ENCODE measurements around the gene MTMR12. TPM values are rescaled to one million over a fixed set of nuclear protein-coding genes. Genes with fewer than 3 reads are reported as not detected.
"Not testable (repeated sequence)": the region's sequence is repeated elsewhere in the genome, so short reads cannot be mapped to it uniquely, and the experiment has no call there.

The MTMR12 gene
- total and polyA plus RNA-seq, 2 donors from 2014 or later, result 9.3 to 52.8 TPM

- Histone ChIP-seq H3K9me3 (ENCODE audit: control insufficient read depth in 2 of 3, insufficient read depth in 1 of 3, low read length in 3 of 3) (no peaks in the 10 kb centered on the region), H3K9ac (ENCODE audit: low read length in 3 of 3) (no peak overlapping the region), H3K4me1 (ENCODE audit: control insufficient read depth in 2 of 3, insufficient read depth in 2 of 3, low read depth in 1 of 3, low read length in 3 of 3) (peaks cover 0 to 5% (median 5%) of the 10 kb centered on the region in 3 donors), H3K27me3 (ENCODE audit: control insufficient read depth, insufficient read depth, low read length) (no peaks in the 10 kb centered on the region), H3K4me3 (ENCODE audit: low read length in 3 of 3) (no peak overlapping the region), H3K36me3 (ENCODE audit: control insufficient read depth in 2 of 3, insufficient read depth in 3 of 3, low read length in 3 of 3) (no peaks in the 10 kb centered on the region), H3K27ac (ENCODE audit: low read depth in 2 of 2, low read length in 2 of 2) (no peak overlapping the region)
- intact Hi-C loops (cut with DNase I), result no loop called here
- no peak for TF ChIP-seq CTCF (IDR thresholded peaks at IDR 0.05; ENCODE audit: borderline replicate concordance, extremely low read depth, insufficient read depth)
- FAIRE-seq, result no peak
- no peak for DNase-seq
Measured at GRCh38 chr5:32315221-32316014, 2.7 kb upstream of the MTMR12 start.

DNA sequence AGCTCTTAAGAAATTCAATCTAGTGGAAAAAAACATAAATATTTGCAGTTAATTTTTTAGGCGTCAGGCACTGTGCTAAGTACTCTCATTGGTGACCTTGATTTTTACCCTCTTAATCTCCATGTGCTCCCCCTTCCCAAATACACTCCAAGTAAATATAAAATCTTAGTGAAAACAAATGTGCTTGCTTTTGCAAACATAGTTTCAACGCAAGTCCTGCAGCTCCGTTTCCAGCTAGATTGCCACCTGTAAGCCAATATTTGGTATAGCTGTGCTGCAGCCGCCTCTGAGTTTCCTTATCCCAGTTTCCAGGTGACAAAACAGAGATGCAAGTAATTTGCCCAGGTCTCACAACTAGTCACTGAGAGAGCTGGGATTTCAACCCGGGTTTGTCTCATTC lies 1.9 kb upstream of the MTMR12 start:
- intact Hi-C loops (cut with DNase I), result no loop called here
- Histone ChIP-seq H3K36me3 (ENCODE audit: control insufficient read depth in 2 of 3, insufficient read depth in 3 of 3, low read length in 3 of 3) (no peaks in the 10 kb centered on the region), H3K9ac (ENCODE audit: low read length in 3 of 3) (no peak overlapping the region), H3K4me3 (ENCODE audit: low read length in 3 of 3) (no peak overlapping the region), H3K9me3 (ENCODE audit: control insufficient read depth in 2 of 3, insufficient read depth in 1 of 3, low read length in 3 of 3) (no peaks in the 10 kb centered on the region), H3K27ac (ENCODE audit: low read depth in 2 of 2, low read length in 2 of 2) (no peak overlapping the region), H3K4me1 (ENCODE audit: control insufficient read depth in 2 of 3, insufficient read depth in 2 of 3, low read depth in 1 of 3, low read length in 3 of 3) (peaks cover 0 to 5% (median 5%) of the 10 kb centered on the region in 3 donors), H3K27me3 (ENCODE audit: control insufficient read depth, insufficient read depth, low read length) (no peaks in the 10 kb centered on the region)
- no peak for DNase-seq
- FAIRE-seq, result no peak
- TF ChIP-seq CTCF (IDR thresholded peaks at IDR 0.05; ENCODE audit: borderline replicate concordance, extremely low read depth, insufficient read depth), result no peak

- DNase-seq; FAIRE-seq; intact Hi-C loops (cut with DNase I); H3K4me3 ChIP-seq (ENCODE audit: low read length in 3 of 3); H3K27ac ChIP-seq (ENCODE audit: low read depth in 2 of 2, low read length in 2 of 2); H3K9me3 ChIP-seq (ENCODE audit: control insufficient read depth in 2 of 3, insufficient read depth in 1 of 3, low read length in 3 of 3); H3K27me3 ChIP-seq (ENCODE audit: control insufficient read depth, insufficient read depth, low read length); H3K4me1 ChIP-seq (ENCODE audit: control insufficient read depth in 2 of 3, insufficient read depth in 2 of 3, low read depth in 1 of 3, low read length in 3 of 3); H3K36me3 ChIP-seq (ENCODE audit: control insufficient read depth in 2 of 3, insufficient read depth in 3 of 3, low read length in 3 of 3); H3K9ac ChIP-seq (ENCODE audit: low read length in 3 of 3): not testable (repeated sequence)
Measured at GRCh38 chr5:32314152-32314488, 1.4 kb upstream of the MTMR12 start.

GRCh38 chr5:32312197-32312594 lies 543 bp downstream of the MTMR12 start:
- peak overlapping the region; percentile 43 to 92 (median 78) for H3K4me3 ChIP-seq (ENCODE audit: low read length in 3 of 3)
- peaks cover 0 to 18% (median 13%) of the 10 kb centered on the region in 3 donors for H3K4me1 ChIP-seq (ENCODE audit: control insufficient read depth in 2 of 3, insufficient read depth in 2 of 3, low read depth in 1 of 3, low read length in 3 of 3)
- peak overlapping the region; percentile 17 to 85 (median 74) for H3K9ac ChIP-seq (ENCODE audit: low read length in 3 of 3)
- no peaks in the 10 kb centered on the region for H3K27me3 ChIP-seq (ENCODE audit: control insufficient read depth, insufficient read depth, low read length)
- H3K36me3 ChIP-seq (ENCODE audit: control insufficient read depth in 2 of 3, insufficient read depth in 3 of 3, low read length in 3 of 3), result no peaks in the 10 kb centered on the region
- peak overlapping the region; percentile 97 for H3K27ac ChIP-seq (ENCODE audit: low read depth in 2 of 2, low read length in 2 of 2)
- intact Hi-C loops (cut with DNase I), result no loop called here
- FAIRE-seq (no peak), DNase-seq (peak; percentile 58 to 91 (median 78))
- no peaks in the 10 kb centered on the region for H3K9me3 ChIP-seq (ENCODE audit: control insufficient read depth in 2 of 3, insufficient read depth in 1 of 3, low read length in 3 of 3)
- no peak for TF ChIP-seq CTCF (IDR thresholded peaks at IDR 0.05; ENCODE audit: borderline replicate concordance, extremely low read depth, insufficient read depth)

Measured in kidney (tissue), 14 donors.